ENCODE measurements around the gene ROR2.

The ROR2 gene

DNA sequence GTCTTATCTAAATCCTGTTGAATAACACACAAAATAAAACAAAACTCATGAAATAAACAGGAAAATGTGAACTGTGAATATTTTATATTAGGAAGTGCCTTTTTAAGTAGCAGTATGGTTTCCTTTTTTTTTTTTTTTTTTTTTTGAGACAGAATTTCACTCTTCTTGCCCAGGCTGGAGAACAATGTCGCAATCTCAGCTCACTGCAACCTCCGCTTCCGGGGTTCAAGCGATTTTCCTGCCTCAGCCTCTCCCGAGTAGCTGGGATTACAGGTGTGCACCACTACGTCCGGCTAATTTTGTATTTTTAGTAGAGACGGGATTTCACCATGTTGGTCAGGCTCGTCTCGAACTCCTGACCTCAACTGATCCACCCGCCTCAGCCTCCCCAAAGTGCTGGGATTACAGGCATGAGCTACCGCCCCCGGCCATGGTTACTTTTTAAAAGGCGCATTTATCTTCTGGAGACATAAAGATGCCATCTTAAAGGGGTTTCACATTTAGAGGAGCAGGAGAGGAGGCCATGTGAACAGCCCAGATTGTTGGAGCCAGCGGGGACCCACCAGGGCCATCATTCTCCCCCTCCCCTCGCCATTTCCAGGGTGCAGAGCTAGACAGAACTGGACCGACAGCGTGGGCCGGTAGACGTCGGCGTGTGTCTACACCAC, 64.1 kb downstream of the ROR2 start:
- H3K9me3 Mint-ChIP-seq: no peaks in the 10 kb centered on the region
- H3K27ac Mint-ChIP-seq: no peak overlapping the region
- DNase-seq (no peak), ATAC-seq (no peak)
- H3K4me1 Mint-ChIP-seq: no peaks in the 10 kb centered on the region
- peaks cover 14% of the 10 kb centered on the region for H3K27me3 Mint-ChIP-seq
- H3K4me3 Mint-ChIP-seq: no peak overlapping the region

DNA sequence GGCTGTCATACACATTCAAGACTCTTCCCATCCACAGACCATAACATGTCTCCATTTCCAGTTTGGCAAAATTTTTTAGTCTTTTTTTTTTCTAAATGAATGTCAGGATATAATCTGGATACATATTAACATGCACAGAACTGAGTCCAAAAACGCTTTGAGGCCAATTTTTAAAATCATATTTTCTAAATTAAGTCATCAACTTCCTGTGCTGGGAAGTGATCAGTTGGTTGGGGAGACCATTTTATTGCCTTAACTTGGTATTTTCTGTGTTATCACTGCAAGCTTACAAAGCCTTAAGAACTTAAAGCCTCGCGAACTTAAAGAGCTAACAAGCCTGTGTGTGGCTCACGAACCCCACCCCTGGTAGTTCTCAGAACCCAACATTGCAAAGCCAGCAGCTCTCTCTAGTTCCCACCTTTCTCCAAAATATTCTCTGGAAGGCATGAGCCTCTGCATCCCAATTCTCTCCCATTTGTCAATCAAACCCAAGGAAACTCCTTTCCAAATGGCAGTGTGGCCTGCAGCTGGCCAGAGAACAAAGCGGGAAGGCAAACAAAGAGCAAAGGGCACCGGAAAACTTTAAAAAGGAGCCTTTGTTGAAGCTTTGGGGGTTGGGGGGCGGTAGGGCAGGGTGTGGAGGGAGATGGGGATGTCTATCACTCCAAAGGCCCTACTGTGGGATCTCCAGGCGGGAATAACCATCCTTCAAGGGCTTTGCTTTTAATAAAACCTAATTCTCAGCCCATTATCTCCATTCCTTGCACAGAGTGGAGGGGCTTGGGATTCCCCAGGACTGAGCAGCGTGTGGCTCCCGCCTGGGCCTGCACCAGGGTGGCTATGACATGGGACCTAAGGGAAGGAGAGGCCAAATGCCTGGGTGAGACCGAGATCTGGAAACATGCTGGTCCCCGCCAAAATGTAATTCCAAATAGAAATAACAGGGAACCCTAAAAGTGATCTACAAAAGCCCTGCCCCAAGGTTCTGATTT, 65.0 kb downstream of the ROR2 start:
- Mint-ChIP-seq H3K4me1 (no peaks in the 10 kb centered on the region), H3K4me3 (no peak overlapping the region), H3K27ac (no peak overlapping the region), H3K9me3 (no peaks in the 10 kb centered on the region), H3K27me3 (peaks cover 14% of the 10 kb centered on the region)
- DNase-seq (no peak), ATAC-seq (no peak)

DNA sequence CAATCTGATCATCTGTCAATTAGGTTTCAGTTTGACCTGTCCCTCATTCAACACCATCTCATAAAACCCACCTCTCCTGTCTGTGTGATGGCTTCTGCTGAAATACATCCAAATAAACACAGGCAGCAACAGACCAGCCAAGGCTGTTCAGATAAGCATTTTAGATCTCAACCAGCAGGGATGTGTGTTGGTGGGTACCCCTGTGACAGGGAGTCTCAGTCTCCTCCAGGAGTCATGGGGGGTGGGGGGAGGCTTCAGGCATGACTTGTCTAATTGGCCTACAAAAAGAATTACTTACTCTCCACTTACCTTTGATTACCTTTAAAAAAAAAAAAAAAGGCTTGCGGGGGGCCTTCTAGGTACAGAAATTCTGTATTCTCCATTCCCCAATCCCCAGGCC, 65.9 kb downstream of the ROR2 start:
- no peak for DNase-seq
- Mint-ChIP-seq H3K9me3 (no peaks in the 10 kb centered on the region), H3K27ac (no peak overlapping the region), H3K4me3 (no peak overlapping the region), H3K27me3 (peaks cover 14% of the 10 kb centered on the region), H3K4me1 (no peaks in the 10 kb centered on the region)
- no peak for ATAC-seq

DNA sequence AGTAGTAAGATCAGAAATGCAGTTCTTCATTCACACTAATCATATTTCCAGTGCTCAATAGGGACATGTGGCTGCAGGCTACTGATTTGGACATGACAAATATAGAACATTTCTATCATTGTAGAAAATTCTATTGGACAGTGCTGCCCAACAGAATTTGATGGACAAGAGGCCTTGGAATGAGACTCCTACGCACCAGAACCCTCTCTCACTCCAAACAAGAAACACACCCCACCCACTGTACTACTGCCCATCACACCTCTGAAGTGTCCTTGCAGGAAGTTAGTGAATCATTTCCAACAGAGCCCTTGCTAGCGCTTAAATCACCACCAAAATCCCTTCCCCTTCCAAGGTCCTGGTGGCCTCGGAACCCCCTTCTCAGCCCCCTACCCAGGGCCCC, 66.5 kb downstream of the ROR2 start:
- ATAC-seq: no peak
- no peaks in the 10 kb centered on the region for H3K9me3 Mint-ChIP-seq
- DNase-seq: no peak
- no peak overlapping the region for H3K4me3 Mint-ChIP-seq
- no peak overlapping the region for H3K27ac Mint-ChIP-seq
- H3K27me3 Mint-ChIP-seq: peaks cover 8% of the 10 kb centered on the region
- H3K4me1 Mint-ChIP-seq: no peaks in the 10 kb centered on the region

DNA sequence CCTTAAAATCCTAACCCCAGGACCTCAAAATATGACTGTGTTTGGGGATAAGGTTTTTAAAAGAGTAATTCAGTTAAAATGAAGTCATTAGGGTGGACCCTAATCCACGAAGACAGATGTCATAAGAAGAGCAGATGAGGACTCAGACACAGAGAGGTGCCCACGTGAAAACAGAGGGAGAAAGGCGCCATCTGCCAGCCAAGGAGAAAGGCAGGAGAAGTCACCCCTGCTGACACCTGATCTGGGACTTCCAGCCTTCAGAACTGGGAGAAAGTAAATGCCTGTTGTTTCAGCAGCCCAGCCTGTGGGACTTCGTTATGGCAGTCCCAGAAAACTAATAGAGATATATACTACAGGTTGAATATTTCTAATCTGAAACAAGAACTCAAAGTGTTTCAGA, 67.4 kb downstream of the ROR2 start:
- H3K9me3 Mint-ChIP-seq: no peaks in the 10 kb centered on the region
- no peaks in the 10 kb centered on the region for H3K27me3 Mint-ChIP-seq
- DNase-seq (no peak), ATAC-seq (no peak)
- H3K4me1 Mint-ChIP-seq: no peaks in the 10 kb centered on the region
- no peak overlapping the region for H3K27ac Mint-ChIP-seq
- H3K4me3 Mint-ChIP-seq: no peak overlapping the region

DNA sequence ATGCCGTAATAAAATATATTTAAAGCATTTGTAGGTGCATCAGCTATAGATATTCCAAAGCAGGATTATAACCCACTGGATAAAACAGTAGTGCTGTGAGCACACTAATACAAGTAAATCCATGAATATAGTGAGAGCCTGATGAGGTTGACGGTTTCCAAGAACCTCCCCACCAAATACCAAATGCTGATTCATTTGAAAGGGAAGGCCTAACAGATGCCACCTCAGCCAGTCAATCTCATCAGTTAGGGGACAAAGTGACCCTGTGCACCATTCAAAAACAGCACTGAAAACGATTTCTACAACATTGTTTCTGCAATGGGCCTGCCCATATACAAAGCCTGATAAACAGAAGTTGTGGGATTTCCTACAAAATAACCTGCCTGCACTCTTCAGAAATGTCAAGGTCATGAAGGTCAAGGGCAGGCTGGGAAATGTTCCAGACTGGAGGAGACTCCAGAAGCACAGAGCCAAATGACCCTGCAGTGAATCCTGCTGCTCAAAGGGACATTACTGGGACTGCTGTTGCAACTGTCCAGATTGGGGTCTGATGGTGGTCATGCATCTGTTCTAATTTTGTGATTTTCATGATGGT, 69.6 kb downstream of the ROR2 start:
- no peak for DNase-seq
- no peak overlapping the region for H3K4me3 Mint-ChIP-seq
- H3K27me3 Mint-ChIP-seq: no peaks in the 10 kb centered on the region
- no peak for ATAC-seq
- no peaks in the 10 kb centered on the region for H3K9me3 Mint-ChIP-seq
- no peaks in the 10 kb centered on the region for H3K4me1 Mint-ChIP-seq
- H3K27ac Mint-ChIP-seq: no peak overlapping the region

DNA sequence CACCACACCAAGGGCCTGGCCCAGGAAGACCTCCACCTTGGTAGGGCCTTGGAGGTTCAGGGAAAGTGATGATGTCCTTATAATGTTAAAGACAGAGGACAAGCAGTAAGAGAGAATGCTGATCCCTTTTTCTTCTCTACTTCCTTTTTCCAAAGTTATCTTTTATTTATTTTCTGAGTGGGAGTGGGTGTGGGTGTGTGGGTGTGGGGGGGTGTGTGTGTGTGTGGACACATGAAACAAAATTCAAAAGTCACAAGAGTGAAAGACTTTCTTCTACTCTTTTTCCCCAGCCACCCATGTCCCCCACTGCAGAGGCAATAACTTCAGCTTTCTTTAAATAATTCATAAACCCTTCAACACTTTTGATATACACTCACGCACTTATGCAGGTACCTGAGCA, 70.8 kb downstream of the ROR2 start:
- no peaks in the 10 kb centered on the region for H3K27me3 Mint-ChIP-seq
- H3K4me1 Mint-ChIP-seq: no peaks in the 10 kb centered on the region
- no peak overlapping the region for H3K4me3 Mint-ChIP-seq
- H3K27ac Mint-ChIP-seq: no peak overlapping the region
- ATAC-seq (no peak), DNase-seq (no peak)
- H3K9me3 Mint-ChIP-seq: no peaks in the 10 kb centered on the region

DNA sequence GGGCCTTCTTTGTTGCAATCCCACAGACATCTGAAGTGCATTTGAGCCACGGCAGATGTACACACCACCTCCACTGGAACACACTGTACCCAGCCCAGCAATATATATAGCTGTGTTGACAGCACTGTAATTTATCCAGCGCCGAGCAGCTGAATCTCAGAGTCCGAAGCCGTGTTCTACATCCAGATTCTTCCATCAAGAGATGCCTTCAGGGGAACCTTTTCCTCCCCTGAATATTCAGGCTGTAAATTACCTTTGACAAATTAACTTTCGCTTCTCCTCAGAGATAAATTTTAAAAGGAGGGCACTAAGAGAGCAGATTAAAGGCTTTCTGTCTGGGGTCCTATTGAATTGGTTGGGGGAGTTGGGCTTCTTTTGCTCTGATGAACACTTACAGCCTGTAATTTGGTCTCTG, 76.4 kb downstream of the ROR2 start:
- ATAC-seq: no peak
- DNase-seq: no peak
- H3K27ac Mint-ChIP-seq: no peak overlapping the region
- H3K4me3 Mint-ChIP-seq: no peak overlapping the region
- no peaks in the 10 kb centered on the region for H3K9me3 Mint-ChIP-seq
- no peaks in the 10 kb centered on the region for H3K4me1 Mint-ChIP-seq
- no peaks in the 10 kb centered on the region for H3K27me3 Mint-ChIP-seq

DNA sequence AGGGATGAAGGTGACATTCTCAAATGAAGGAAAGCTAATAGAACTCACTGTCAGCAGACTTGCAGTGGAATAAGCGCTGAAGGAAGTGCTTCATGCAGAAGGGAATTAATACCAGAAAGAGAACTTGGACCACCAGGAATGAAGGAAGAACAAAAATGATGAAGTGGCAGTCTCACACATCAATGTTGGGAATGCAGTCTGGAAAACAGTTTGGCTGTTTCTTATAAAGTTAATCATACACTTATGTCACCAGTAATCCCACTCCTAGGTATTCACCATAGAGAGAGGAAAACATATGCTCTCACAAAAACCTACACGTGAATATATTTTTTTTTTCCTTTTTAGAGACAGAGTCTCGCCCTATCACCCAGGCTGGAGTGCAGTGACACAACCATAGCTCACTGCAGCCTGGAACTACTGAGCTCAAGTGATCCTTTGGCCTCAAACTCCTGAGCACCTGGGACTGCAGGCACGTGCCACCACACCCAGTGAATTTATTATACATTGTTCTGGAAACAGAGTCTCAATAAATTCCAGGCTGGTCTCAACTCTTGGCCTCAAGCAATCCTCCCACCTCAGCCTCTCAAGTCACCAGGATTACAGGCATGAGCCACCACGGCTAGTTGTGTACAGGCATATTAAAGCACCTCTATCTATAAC, 81.2 kb downstream of the ROR2 start:
- Mint-ChIP-seq H3K27me3 (peaks cover 20% of the 10 kb centered on the region), H3K9me3 (no peaks in the 10 kb centered on the region), H3K27ac (no peak overlapping the region), H3K4me1 (no peaks in the 10 kb centered on the region), H3K4me3 (no peak overlapping the region)
- DNase-seq: no peak
- ATAC-seq: no peak

DNA sequence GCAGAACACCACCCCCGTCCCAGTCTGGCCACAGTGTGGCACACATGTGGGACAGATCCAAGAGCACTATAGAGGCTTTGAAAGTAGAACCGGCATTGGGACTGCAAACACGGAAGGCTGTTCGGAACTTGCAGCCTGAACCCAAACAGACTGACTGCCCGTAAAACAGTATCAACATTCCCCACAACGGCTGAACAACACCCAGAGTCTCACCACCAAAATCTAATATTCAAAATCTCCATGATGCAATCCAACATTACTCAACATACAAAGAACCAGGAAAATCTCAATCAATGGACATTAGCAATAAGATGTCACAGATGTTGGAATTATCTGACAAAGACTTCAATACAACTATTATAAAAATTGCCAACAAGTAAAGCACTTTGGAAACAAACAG, 82.3 kb downstream of the ROR2 start:
- H3K27ac Mint-ChIP-seq: peak overlapping the region in 1 of 2 donors; percentile 75

DNA sequence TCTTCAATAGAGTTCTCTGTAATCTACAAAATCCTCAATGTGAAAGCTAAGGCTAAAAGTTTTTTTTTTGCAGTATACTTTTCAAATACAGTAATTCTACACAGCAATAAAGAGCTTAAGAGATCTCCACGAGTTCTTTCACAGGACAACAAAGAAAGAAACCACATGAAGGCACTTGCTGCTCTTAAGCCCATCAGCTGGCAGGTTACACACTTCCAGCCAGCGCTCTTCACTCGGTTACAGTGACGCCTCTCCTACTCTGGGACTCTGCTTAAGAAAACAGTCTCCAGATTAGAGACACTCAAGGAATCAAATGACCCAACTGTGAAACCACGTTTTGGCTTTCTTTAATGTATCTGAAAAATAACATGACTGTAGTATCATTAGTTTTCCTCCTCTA, 85.0 kb downstream of the ROR2 start:
- ATAC-seq: no peak
- H3K4me1 Mint-ChIP-seq: no peaks in the 10 kb centered on the region
- H3K9me3 Mint-ChIP-seq: no peaks in the 10 kb centered on the region
- H3K27me3 Mint-ChIP-seq: peaks cover 25% of the 10 kb centered on the region
- no peak overlapping the region for H3K4me3 Mint-ChIP-seq
- DNase-seq: no peak
- H3K27ac Mint-ChIP-seq: peak overlapping the region in 1 of 2 donors; percentile 30

More for the DNA sequence above, 82.3 kb downstream of the ROR2 start:
- no peaks in the 10 kb centered on the region for H3K4me1 Mint-ChIP-seq
- peaks cover 25% of the 10 kb centered on the region for H3K27me3 Mint-ChIP-seq
- DNase-seq: no peak
- H3K9me3 Mint-ChIP-seq: no peaks in the 10 kb centered on the region
- H3K4me3 Mint-ChIP-seq: no peak overlapping the region
- ATAC-seq: no peak

DNA sequence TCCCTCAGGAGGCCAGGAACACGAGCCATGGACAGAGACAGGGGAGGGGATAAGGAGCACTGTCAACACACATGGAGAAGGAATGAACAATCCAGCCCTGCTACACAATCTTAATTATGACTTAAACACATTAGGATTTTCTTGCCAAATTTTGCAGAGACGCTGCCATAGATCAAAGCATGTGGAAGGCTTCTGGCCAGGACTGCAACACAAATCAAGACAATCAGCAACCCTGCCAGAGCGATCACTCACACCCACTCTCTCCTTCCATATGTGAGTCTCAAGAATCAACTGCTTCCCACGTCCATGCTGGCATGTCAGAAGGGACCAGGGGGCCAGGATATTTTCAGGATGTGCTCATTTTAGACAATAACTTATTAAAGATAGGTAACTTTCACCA, 85.6 kb downstream of the ROR2 start:
- Mint-ChIP-seq H3K27me3 (peaks cover 25% of the 10 kb centered on the region), H3K27ac (no peak overlapping the region), H3K9me3 (no peaks in the 10 kb centered on the region), H3K4me3 (no peak overlapping the region), H3K4me1 (no peaks in the 10 kb centered on the region)
- no peak for ATAC-seq
- no peak for DNase-seq

DNA sequence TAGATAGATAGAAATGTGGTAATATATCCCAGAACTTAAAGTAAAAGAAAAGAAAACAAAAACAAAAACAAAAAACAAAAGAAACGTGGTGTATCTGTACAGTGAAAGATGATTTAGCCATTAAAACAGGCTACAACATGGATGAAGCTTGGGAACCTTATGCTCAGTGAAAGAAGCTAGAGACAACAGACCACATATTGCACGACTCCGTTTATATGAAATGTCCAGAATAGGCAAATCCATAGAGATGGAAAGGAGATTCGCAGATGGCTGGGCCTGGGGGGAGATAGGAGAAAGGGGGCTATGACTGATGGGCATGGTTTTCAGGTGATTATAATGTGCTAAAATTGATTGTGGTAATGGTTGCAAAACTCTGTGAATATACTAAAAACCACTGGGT, 86.6 kb downstream of the ROR2 start:
- H3K27me3 Mint-ChIP-seq: peaks cover 25% of the 10 kb centered on the region
- ATAC-seq: no peak
- no peaks in the 10 kb centered on the region for H3K4me1 Mint-ChIP-seq
- H3K4me3 Mint-ChIP-seq: no peak overlapping the region
- no peak overlapping the region for H3K27ac Mint-ChIP-seq
- no peaks in the 10 kb centered on the region for H3K9me3 Mint-ChIP-seq
- no peak for DNase-seq

DNA sequence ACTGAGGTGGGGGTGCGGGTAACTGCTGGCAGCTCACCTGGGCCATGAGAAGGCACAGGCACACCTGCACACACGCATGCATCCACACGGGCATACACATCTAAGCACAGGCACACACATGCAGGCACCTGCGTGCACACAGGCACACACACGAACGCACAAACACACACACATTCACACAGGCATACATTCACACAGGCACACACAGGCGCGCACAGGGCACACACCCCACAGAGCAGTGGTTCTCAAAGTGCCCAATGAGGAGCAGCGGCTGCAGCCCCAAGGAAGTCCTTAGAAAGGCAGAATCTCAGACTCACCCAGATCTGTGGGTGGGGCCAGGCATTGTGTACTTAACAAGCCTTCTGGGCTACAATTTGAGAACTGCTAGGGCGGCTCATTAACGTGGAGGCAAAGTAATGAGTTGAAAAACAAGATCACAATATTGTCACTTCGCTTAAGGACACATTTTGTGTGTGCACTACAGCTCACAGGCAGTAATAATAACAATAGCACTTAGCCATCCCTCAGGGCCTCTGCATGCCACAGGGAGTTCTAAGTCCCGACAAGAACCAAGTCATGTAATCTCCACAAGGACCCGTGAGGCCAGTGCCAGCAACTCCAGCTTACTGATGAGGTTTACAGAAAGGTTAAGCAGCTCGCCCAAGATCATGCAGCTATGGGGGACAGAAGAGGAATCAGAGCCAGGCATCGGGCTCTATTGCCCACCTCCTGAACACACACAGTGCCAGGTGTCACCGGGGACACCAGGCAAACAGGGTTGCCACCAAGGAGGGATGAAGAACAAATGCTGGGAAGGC, 91.6 kb downstream of the ROR2 start:
- DNase-seq: no peak
- Mint-ChIP-seq H3K27me3 (peaks cover 2% of the 10 kb centered on the region), H3K4me3 (no peak overlapping the region), H3K9me3 (no peaks in the 10 kb centered on the region), H3K27ac (peak overlapping the region in 1 of 2 donors; percentile 68), H3K4me1 (no peaks in the 10 kb centered on the region)
- ATAC-seq: peak; percentile 16

All from stimulated activated naive CD8-positive, alpha-beta T cell treated with anti-CD3 and anti-CD28 coated beads, Interleukin-15, amount 100 ng/mL, for 72 hours (primary cell).